SU-DHL-6 (cell line): ENCODE data around the gene SORCS2.
"Not testable (repeated sequence)": the region's sequence is repeated elsewhere in the genome, so short reads cannot be mapped to it uniquely, and the experiment has no call there.

Experiments used
- H2AFZ ChIP-seq: fragments of 200-600 bp; sonication (generic); 2 replicates; pipeline ENCODE4 v1.6.1; 2014; ENCODE audit warnings: low read depth, mild to moderate bottlenecking, moderate library complexity, mixed read lengths, antibody characterized with exemption, low read length; ENCODE audit not compliant: severe bottlenecking
- H3F3A ChIP-seq: fragments of 200-600 bp; shearing (Covaris generic); 2 replicates; pipeline ENCODE4 v1.6.0; 2016; ENCODE audit warnings: antibody characterized with exemption, mild to moderate bottlenecking; ENCODE audit not compliant: insufficient read depth
- H3K27ac ChIP-seq: fragments of 200-600 bp; sonication (generic); 2 replicates; pipeline ENCODE4 v1.5.1; 2016; ENCODE audit warnings: low read depth, mild to moderate bottlenecking, low read length, moderate library complexity, mixed read lengths
- H3K27me3 ChIP-seq: fragments of 200-600 bp; sonication (generic), shearing (Covaris generic); 2 replicates; pipeline ENCODE4 v1.6.0; 2014; ENCODE audit warnings: mild to moderate bottlenecking, low read length
- H3K36me3 ChIP-seq: fragments of 200-600 bp; sonication (generic); 2 replicates; pipeline ENCODE4 v1.6.1; 2014; ENCODE audit warnings: mild to moderate bottlenecking, low read length, mixed read lengths
- H3K4me2 ChIP-seq: fragments of 300-600, 200-600 bp; shearing (Covaris generic), sonication (generic); 2 replicates; pipeline ENCODE4 v1.6.0; 2014; ENCODE audit warnings: low read length, low read depth, mild to moderate bottlenecking; ENCODE audit not compliant: poor library complexity, severe bottlenecking
- H3K4me3 ChIP-seq: fragments of 200-600 bp; sonication (generic); 2 replicates; pipeline ENCODE4 v1.5.1; 2014; ENCODE audit warnings: antibody characterized with exemption, low read length, mild to moderate bottlenecking, mixed read lengths; ENCODE audit not compliant: insufficient read depth, poor library complexity, severe bottlenecking
- H3K79me2 ChIP-seq: fragments of 200-600 bp; sonication (generic); 2 replicates; pipeline ENCODE4 v1.6.1; 2014; ENCODE audit warnings: mild to moderate bottlenecking, low read length, moderate library complexity; ENCODE audit not compliant: insufficient read depth
- H3K9ac ChIP-seq: fragments of 200-600 bp; sonication (generic); 2 replicates; pipeline ENCODE4 v1.7.0; 2014; ENCODE audit warnings: mild to moderate bottlenecking, low read length
- H3K9me2 ChIP-seq: fragments of 200-600 bp; sonication (generic); replicated peaks from 2 replicates; pipeline ENCODE4 v1.6.1; 2014; ENCODE audit warnings: low read length; ENCODE audit not compliant: insufficient read depth
- H3K9me3 ChIP-seq: fragments of 200-600 bp; sonication (generic); 2 replicates; pipeline ENCODE4 v1.6.1; 2014; ENCODE audit warnings: low read length, mixed read lengths; ENCODE audit not compliant: insufficient read depth
- H4K20me1 ChIP-seq: fragments of 200-600 bp; sonication (generic); 2 replicates; pipeline ENCODE4 v1.6.1; 2014; ENCODE audit warnings: low read depth, mild to moderate bottlenecking, antibody characterized with exemption, low read length, moderate library complexity, mixed read lengths
- EZH2phosphoT487 ChIP-seq: fragments of 200-600 bp; sonication (generic), shearing (Covaris generic); conservative IDR thresholded peaks from 2 replicates; pipeline ENCODE4 v1.6.1; 2018; ENCODE audit warnings: mild to moderate bottlenecking, antibody characterized with exemption, low read length, moderate library complexity, mixed read lengths
- TF ChIP-seq, protein P1 (sequence below): fragments of 200-600 bp; sonication (generic); IDR thresholded peaks from one replicate; pipeline ENCODE4 v1.5.1; 2017; ENCODE audit warnings: antibody characterized with exemption, mild to moderate bottlenecking, low read length, moderate library complexity; ENCODE audit not compliant: insufficient read depth, poor library complexity, severe bottlenecking

The SORCS2 gene

DNA sequence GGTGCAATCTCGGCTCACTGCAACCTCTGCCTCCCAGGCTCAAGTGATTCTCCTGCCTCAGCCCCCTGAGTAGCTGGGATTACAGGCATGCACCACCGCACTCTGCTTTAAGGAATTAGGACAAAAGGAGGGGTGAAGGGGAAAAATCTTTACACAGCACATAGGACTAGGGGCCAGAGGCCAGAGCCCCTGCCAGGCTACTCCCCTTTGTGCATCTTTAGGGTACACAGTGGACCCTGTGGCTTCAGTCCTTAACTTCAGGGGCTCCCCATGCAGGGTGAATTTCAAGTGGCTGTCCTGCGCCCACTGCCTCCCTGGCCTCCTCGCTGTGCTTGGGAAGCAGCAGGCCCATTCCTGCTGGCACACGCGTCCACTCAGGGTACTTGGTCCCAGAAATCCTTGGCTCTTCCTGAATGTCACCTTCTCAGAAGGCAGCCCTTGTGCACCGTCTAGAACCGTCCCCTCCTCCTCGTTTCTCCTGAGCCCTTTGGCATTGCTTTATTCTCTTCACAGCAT lies 381.3 kb downstream of the SORCS2 start:
- Histone ChIP-seq H3K4me2 (no peak overlapping the region), H2AFZ (no peak overlapping the region), H3K4me3 (no peak overlapping the region), H3K36me3 (no peaks in the 10 kb centered on the region), H3K9me3 (peaks cover 16% of the 10 kb centered on the region; the same call in 1 of the 2 replicates), H3K79me2 (no peaks in the 10 kb centered on the region), H3K27me3 (no peaks in the 10 kb centered on the region), H3K9ac (no peak overlapping the region), H4K20me1 (no peaks in the 10 kb centered on the region), H3F3A (no peaks in the 10 kb centered on the region), H3K9me2 (no peaks in the 10 kb centered on the region), H3K27ac (no peak overlapping the region)
- TF ChIP-seq EZH2phosphoT487 = no peak
- TF ChIP-seq, protein P1, sequence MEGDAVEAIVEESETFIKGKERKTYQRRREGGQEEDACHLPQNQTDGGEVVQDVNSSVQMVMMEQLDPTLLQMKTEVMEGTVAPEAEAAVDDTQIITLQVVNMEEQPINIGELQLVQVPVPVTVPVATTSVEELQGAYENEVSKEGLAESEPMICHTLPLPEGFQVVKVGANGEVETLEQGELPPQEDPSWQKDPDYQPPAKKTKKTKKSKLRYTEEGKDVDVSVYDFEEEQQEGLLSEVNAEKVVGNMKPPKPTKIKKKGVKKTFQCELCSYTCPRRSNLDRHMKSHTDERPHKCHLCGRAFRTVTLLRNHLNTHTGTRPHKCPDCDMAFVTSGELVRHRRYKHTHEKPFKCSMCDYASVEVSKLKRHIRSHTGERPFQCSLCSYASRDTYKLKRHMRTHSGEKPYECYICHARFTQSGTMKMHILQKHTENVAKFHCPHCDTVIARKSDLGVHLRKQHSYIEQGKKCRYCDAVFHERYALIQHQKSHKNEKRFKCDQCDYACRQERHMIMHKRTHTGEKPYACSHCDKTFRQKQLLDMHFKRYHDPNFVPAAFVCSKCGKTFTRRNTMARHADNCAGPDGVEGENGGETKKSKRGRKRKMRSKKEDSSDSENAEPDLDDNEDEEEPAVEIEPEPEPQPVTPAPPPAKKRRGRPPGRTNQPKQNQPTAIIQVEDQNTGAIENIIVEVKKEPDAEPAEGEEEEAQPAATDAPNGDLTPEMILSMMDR = no peak

DNA sequence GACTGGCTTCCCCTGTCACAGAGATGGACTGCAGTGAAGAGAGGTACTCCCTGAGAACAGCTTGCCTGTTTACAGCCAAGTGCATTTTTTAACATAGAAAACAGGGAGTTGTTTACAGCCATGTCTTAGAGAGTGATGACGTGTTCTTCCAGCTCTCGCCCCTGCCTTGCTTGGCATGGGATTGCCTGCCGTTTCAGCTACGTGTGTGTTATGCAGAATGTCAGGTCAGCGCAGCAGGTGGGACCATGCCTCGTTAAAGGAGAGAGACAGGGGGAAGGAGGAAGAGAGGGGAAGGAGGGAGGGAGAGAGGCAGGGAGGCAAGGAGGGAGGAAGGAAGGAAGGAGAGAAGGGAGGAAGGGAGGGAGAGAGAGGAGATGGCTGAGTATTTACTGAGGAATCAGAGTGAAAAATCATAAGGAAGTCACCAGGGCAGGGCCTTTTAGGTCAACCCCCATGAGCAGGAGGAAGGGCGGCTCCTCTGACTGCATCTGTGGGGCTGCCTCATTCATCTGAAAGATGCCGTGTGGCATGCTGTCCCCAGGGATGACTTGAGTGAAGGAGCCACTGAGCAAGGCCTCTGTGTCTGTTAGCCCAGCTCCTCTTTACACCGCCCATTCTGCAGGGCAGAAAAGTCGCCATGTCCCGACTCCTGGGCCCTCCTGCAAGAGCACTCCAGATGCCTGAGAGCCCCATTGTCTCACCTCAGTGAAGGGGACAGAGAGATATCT lies 382.1 kb downstream of the SORCS2 start:
- Histone ChIP-seq H2AFZ (no peak overlapping the region), H3K36me3 (no peaks in the 10 kb centered on the region), H3F3A (no peaks in the 10 kb centered on the region), H3K27ac (no peak overlapping the region), H3K4me3 (no peak overlapping the region), H3K9ac (no peak overlapping the region), H3K27me3 (no peaks in the 10 kb centered on the region), H3K9me2 (no peaks in the 10 kb centered on the region), H4K20me1 (no peaks in the 10 kb centered on the region), H3K79me2 (no peaks in the 10 kb centered on the region), H3K9me3 (peaks cover 16% of the 10 kb centered on the region; the same call in 1 of the 2 replicates), H3K4me2 (no peak overlapping the region)
- no peak for TF ChIP-seq EZH2phosphoT487

DNA sequence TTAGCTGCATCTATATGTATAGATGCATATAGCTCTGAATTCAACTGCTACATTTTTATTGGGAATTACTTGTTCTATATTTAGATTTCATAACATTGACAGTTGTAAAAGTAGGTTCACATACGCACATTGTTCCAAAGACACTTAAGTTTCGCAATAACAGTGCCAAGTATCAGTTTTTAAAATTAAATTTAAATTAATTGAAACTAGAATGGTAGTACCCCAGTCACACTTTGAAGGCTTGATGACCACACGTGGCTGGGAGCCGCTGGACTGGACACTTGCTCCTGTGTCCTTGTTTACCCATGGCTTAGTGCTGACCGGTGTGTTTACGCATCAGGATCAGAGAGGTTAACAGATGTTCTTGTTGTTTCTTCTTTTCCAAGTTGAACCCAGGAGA lies 383.1 kb downstream of the SORCS2 start:
- Histone ChIP-seq H3K27me3 (no peaks in the 10 kb centered on the region), H3K9me3 (peaks cover 16% of the 10 kb centered on the region; the same call in 1 of the 2 replicates), H3F3A (no peaks in the 10 kb centered on the region), H3K36me3 (no peaks in the 10 kb centered on the region), H3K9me2 (no peaks in the 10 kb centered on the region), H3K4me2 (no peak overlapping the region), H3K79me2 (no peaks in the 10 kb centered on the region), H3K27ac (no peak overlapping the region), H2AFZ (no peak overlapping the region), H3K9ac (no peak overlapping the region), H3K4me3 (no peak overlapping the region), H4K20me1 (no peaks in the 10 kb centered on the region)
- TF ChIP-seq, protein P1 = no peak
- TF ChIP-seq EZH2phosphoT487 = no peak

DNA sequence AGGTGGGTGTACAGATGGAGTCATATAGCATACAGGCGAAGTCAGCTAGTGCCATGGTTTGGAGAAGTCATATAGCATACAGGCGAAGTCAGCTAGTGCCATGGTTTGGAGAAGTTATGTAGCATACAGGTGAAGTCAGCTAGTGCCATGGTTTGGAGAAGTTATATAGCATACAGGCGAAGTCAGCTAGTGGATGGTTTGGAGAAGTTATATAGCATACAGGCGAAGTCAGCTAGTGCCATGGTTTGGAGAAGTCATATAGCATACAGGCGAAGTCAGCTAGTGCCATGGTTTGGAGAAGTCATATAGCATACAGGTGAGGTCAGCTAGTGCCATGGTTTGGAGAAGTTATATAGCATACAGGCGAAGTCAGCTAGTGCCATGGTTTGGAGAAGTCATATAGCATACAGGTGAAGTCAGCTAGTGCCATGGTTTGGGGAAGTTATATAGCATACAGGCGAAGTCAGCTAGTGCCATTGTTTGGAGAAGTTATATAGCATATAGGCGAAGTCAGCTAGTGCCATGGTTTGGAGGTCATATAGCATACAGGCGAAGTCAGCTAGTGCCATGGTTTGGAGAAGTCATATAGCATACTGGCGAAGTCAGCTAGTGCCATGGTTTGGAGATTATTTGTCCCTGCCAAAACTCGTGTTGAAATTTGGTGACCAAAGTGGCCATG lies 385.2 kb downstream of the SORCS2 start:
- not testable (repeated sequence) for H2AFZ ChIP-seq, H3K27me3 ChIP-seq, H3K9me2 ChIP-seq, H3K36me3 ChIP-seq, H3K4me2 ChIP-seq, H3K79me2 ChIP-seq, H3F3A ChIP-seq, H3K27ac ChIP-seq, H3K4me3 ChIP-seq, H4K20me1 ChIP-seq, H3K9ac ChIP-seq
- H3K9me3 ChIP-seq = peaks cover 16% of the 10 kb centered on the region; the same call in 1 of the 2 replicates
